Keratinocyte (primary cell): ENCODE results near the gene LAYN. TPM values are rescaled to one million over a fixed set of nuclear protein-coding genes. Genes with fewer than 3 reads are reported as not detected.

Experiments used
- DNase-seq: peaks from one replicate; pipeline ENCODE4 v3.0.0-alpha.2; 2011; ENCODE audit warnings: low read depth, missing footprints, low spot score
- FAIRE-seq: peaks from 2 replicates; lab custom pipeline; 2011; peaks lifted over from hg19 to GRCh38; lab: Jason Lieb, UNC
- H2AFZ ChIP-seq: 2 replicates; pipeline ENCODE4 v1.6.0; 2012; ENCODE audit warnings: low read length, control low read depth, inconsistent platforms; ENCODE audit not compliant: control insufficient read depth
- H3K27ac ChIP-seq: 2 replicates; pipeline ENCODE4 v1.5.1; 2011; ENCODE audit warnings: low read length; ENCODE audit not compliant: control insufficient read depth, insufficient read depth
- H3K27me3 ChIP-seq: 3 replicates; pipeline ENCODE4 v1.6.0; 2011; ENCODE audit warnings: low read length; ENCODE audit not compliant: control insufficient read depth, insufficient read depth; ENCODE audit errors: extremely low read depth
- H3K36me3 ChIP-seq, 2 experiments: 2 replicates in 1 of 2; 3 replicates in 1 of 2; pipeline ENCODE4 v1.5.1; 2011; ENCODE audit warnings: low read length in 2 of 2, mild to moderate bottlenecking in 1 of 2; ENCODE audit not compliant: control insufficient read depth in 2 of 2, insufficient read depth in 2 of 2; ENCODE audit errors: extremely low read depth in 1 of 2
- H3K4me1 ChIP-seq: 3 replicates; pipeline ENCODE4 v1.5.1; 2011; ENCODE audit warnings: low read length; ENCODE audit not compliant: control insufficient read depth, insufficient read depth; ENCODE audit errors: extremely low read depth
- H3K4me2 ChIP-seq: 3 replicates; pipeline ENCODE4 v1.6.0; 2011; ENCODE audit warnings: low read depth, low read length; ENCODE audit not compliant: control insufficient read depth, insufficient read depth; ENCODE audit errors: extremely low read depth
- H3K4me3 ChIP-seq, 3 experiments: fragments of 200-600 bp in 1 of 3; sonication (generic) in 1 of 3; 2 replicates in 2 of 3; 3 replicates in 1 of 3; pipeline ENCODE4 v1.5.1; 2011 to 2016; ENCODE audit warnings: low read length in 3 of 3, mild to moderate bottlenecking in 3 of 3, control low read depth in 2 of 3, inconsistent platforms in 1 of 3, low read depth in 1 of 3, mixed read lengths in 1 of 3, mixed run types in 1 of 3, moderate library complexity in 1 of 3; ENCODE audit not compliant: control insufficient read depth in 2 of 3, insufficient read depth in 2 of 3; ENCODE audit errors: extremely low read depth in 1 of 3
- H3K79me2 ChIP-seq: 2 replicates; pipeline ENCODE4 v1.6.0; 2012; ENCODE audit warnings: low read length; ENCODE audit not compliant: control insufficient read depth, insufficient read depth
- H3K9ac ChIP-seq: 3 replicates; pipeline ENCODE4 v1.6.0; 2011; ENCODE audit warnings: low read length; ENCODE audit not compliant: control insufficient read depth, insufficient read depth; ENCODE audit errors: extremely low read depth
- H3K9me1 ChIP-seq: 3 replicates; pipeline ENCODE4 v1.6.0; 2011; ENCODE audit warnings: low read length; ENCODE audit not compliant: control insufficient read depth, insufficient read depth; ENCODE audit errors: extremely low read depth
- H3K9me3 ChIP-seq: 2 replicates; pipeline ENCODE4 v1.5.1; 2012; ENCODE audit warnings: low read depth, low read length; ENCODE audit not compliant: control insufficient read depth
- H4K20me1 ChIP-seq: 3 replicates; pipeline ENCODE4 v1.6.0; 2011; ENCODE audit warnings: low read length; ENCODE audit not compliant: control insufficient read depth, insufficient read depth; ENCODE audit errors: extremely low read depth
- CTCF ChIP-seq, 3 experiments: IDR thresholded peaks in 1 of 3; conservative IDR thresholded peaks in 1 of 3; optimal IDR thresholded peaks in 1 of 3; 2 replicates in 2 of 3; 3 replicates in 1 of 3; pipeline versions ENCODE3 to v1.5.1; 2011; ENCODE audit warnings: low read length in 3 of 3, mild to moderate bottlenecking in 3 of 3, moderate library complexity in 2 of 3, control low read depth in 1 of 3, inconsistent platforms in 1 of 3; ENCODE audit not compliant: insufficient read depth in 2 of 3; ENCODE audit errors: extremely low read depth in 1 of 3
- EZH2 ChIP-seq: IDR thresholded peaks from one replicate; pipeline ENCODE4 v1.6.1; 2012; ENCODE audit warnings: inconsistent platforms, mild to moderate bottlenecking, low read length, moderate library complexity
- dilution Hi-C: fragments of 300-500 bp; cut with MboI; formaldehyde crosslinking; loops from one replicate; pipeline ENCODE4 v1.7.0; 2020; ENCODE audit warnings: low sequenced_read_pairs; ENCODE audit not compliant: extremely low pct_ligation_motif_present
- polyA plus RNA-seq, 5 experiments: library from polyadenylated mRNA; depleted of rRNA in 3 of 5; stranded (reverse) in 3 of 5; stranded (forward) in 1 of 5; unstranded in 1 of 5; fragments of >200 nt; gene quantifications; 1 replicate in 1 of 5; 2 replicates in 3 of 5; 3 replicates in 1 of 5; pipeline versions ENCODE4 v1.2.1 to v1.2.3, GENCODE V29; 2011 to 2012; ENCODE audit warnings: missing spikeins in 2 of 5, low read depth in 1 of 5, low replicate concordance in 1 of 5

LAYN gene
- polyA plus RNA-seq, 1 donor (not counting 4 experiments of a cell fraction or from before 2014, with no cell fraction given) = 1.1 TPM

- no peaks in the 10 kb centered on the region for H3K36me3 ChIP-seq
- H3K27me3 ChIP-seq = no peaks in the 10 kb centered on the region
- H3K4me2 ChIP-seq = no peak overlapping the region
- no peak for FAIRE-seq
- H3K9ac ChIP-seq = no peak overlapping the region
- no peaks in the 10 kb centered on the region for H3K9me3 ChIP-seq
- H2AFZ ChIP-seq = no peak overlapping the region
- no peaks in the 10 kb centered on the region for H4K20me1 ChIP-seq
- H3K27ac ChIP-seq = no peak overlapping the region
- no peaks in the 10 kb centered on the region for H3K9me1 ChIP-seq
- H3K79me2 ChIP-seq = no peaks in the 10 kb centered on the region
- dilution Hi-C loops = no loop called here
- DNase-seq = no peak
- no peak overlapping the region for H3K4me3 ChIP-seq
- H3K4me1 ChIP-seq = peaks cover 5% of the 10 kb centered on the region
- TF ChIP-seq CTCF (optimal IDR thresholded peaks at IDR 0.05 in 1 of 3, IDR thresholded peaks at IDR 0.05 in 1 of 3, conservative IDR thresholded peaks at IDR 0.05 in 1 of 3; ENCODE audit: extremely low read depth in 1 of 3, insufficient read depth in 2 of 3, low read length in 3 of 3) (no peak), EZH2 (no peak)
Measured at GRCh38 chr11:111589886-111590499, 49.5 kb downstream of the LAYN start.

GRCh38 chr11:111591187-111591960 lies 50.9 kb downstream of the LAYN start:
- no peak for DNase-seq
- Histone ChIP-seq H3K4me2 (no peak overlapping the region), H4K20me1 (no peaks in the 10 kb centered on the region), H3K9ac (no peak overlapping the region), H3K27ac (no peak overlapping the region), H3K27me3 (no peaks in the 10 kb centered on the region), H3K9me1 (no peaks in the 10 kb centered on the region), H2AFZ (no peak overlapping the region), H3K79me2 (no peaks in the 10 kb centered on the region), H3K9me3 (no peaks in the 10 kb centered on the region), H3K4me1 (no peaks in the 10 kb centered on the region), H3K4me3 (no peak overlapping the region), H3K36me3 (no peaks in the 10 kb centered on the region)
- no peak for TF ChIP-seq CTCF (optimal IDR thresholded peaks at IDR 0.05 in 1 of 3, IDR thresholded peaks at IDR 0.05 in 1 of 3, conservative IDR thresholded peaks at IDR 0.05 in 1 of 3; ENCODE audit: extremely low read depth in 1 of 3, insufficient read depth in 2 of 3, low read length in 3 of 3)
- TF ChIP-seq EZH2 = no peak
- FAIRE-seq = no peak
- dilution Hi-C loops = no loop called here
